Calu3 (cell line): Measurements from ENCODE around the gene ZC2HC1C. TPM values are rescaled to one million over a fixed set of nuclear protein-coding genes. Genes with fewer than 3 reads are reported as not detected.

Experiments used
- BruUV-seq: library from RNA; stranded (reverse); fragments of 400-500 nt; replicated peaks from 2 replicates; lab custom pipeline; 2021; lab: Mats Ljungman, UMichigan
- CTCF ChIA-PET: fragments of 300-600 bp; sonication (Branson Sonifier 250); formaldehyde crosslinking; loops from one replicate; lab custom pipeline; 2022; ENCODE audit warnings: antibody characterized with exemption; lab: Charles Lee
- DNase-seq: peaks from one replicate; pipeline ENCODE4 v3.0.0; 2022
- H3K27ac Mint-ChIP-seq: one replicate; pipeline ENCODE4 v1.8.0; 2022; ENCODE audit warnings: mixed read lengths; ENCODE audit not compliant: unreplicated experiment
- H3K27me3 Mint-ChIP-seq: one replicate; pipeline ENCODE4 v1.8.0; 2022; ENCODE audit warnings: mixed read lengths; ENCODE audit not compliant: unreplicated experiment
- H3K36me3 Mint-ChIP-seq: one replicate; pipeline ENCODE4 v1.8.0; 2022; ENCODE audit warnings: mild to moderate bottlenecking, moderate library complexity, mixed read lengths; ENCODE audit not compliant: insufficient read depth, unreplicated experiment
- H3K4me1 Mint-ChIP-seq: one replicate; pipeline ENCODE4 v1.8.0; 2022; ENCODE audit warnings: mild to moderate bottlenecking, low read depth, mixed read lengths; ENCODE audit not compliant: unreplicated experiment
- H3K4me3 Mint-ChIP-seq: one replicate; pipeline ENCODE4 v1.8.0; 2022; ENCODE audit warnings: mild to moderate bottlenecking, low read depth, moderate library complexity, mixed read lengths; ENCODE audit not compliant: unreplicated experiment
- H3K9me3 Mint-ChIP-seq: one replicate; pipeline ENCODE4 v1.8.0; 2022; ENCODE audit warnings: low read depth, mixed read lengths; ENCODE audit not compliant: unreplicated experiment
- CTCF ChIP-seq: fragments of 200-600 bp; IDR thresholded peaks from one replicate; pipeline ENCODE4 v1.8.0; 2022; ENCODE audit warnings: antibody characterized with exemption; ENCODE audit not compliant: unreplicated experiment
- intact Hi-C: fragments of 100-400 bp; cut with micrococcal nuclease; formaldehyde crosslinking; loops from one replicate; pipeline ENCODE4 v1.10.0; 2022; ENCODE audit not compliant: unreplicated experiment
- total RNA-seq: library from RNA; stranded (reverse); gene quantifications from 2 replicates; pipeline ENCODE4 v1.2.3, GENCODE V29; 2022

Gene ZC2HC1C
- total RNA-seq, 1 experiment from 2014 or later: 5.1 TPM

DNA sequence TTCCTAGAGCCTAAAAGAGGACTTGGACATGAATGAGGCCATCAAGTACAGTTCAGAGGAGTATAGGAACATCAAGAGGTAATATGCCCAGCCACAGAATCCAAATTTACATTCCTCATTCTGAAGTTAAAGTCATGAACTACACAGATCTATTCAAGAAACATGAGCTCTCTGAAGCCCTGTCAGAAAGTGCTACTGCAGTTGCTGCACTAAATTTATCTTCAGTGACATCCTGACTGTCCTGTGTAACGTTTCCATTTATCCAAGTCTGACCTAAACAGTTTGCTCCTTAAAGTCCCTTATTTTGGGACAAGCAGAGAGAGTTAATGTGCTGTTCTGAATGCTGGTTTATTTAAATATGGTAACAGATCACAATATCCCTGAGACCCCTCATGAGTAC is 29.2 kb downstream of the ZC2HC1C start:
- intact Hi-C loops: no loop called here
- Mint-ChIP-seq H3K4me1 (no peaks in the 10 kb centered on the region), H3K36me3 (peaks cover 21% of the 10 kb centered on the region), H3K27ac (no peak overlapping the region), H3K27me3 (no peaks in the 10 kb centered on the region), H3K9me3 (no peaks in the 10 kb centered on the region), H3K4me3 (no peak overlapping the region)
- no TSS peak for BruUV-seq
- CTCF ChIA-PET: no interaction called here
- TF ChIP-seq CTCF: no peak
- no peak for DNase-seq

DNA sequence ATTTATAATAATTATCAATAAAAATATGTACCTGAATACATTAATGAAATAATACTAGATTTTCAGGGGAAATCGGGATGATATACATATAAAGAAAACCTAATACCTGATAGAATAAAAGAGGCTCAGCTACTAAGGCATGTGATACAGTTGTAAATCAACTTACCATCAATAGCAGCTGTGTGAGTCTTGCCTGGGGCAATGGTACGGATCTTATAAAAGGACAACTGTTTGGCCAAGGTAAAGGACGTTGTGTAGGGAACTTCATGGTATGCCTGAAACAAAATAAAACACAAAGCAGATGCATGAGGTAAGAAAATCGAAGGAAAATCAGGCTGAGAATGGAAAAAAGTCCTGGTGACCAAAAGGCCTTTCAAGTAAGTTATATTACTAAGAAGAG is 32.0 kb downstream of the ZC2HC1C start:
- CTCF ChIA-PET: no interaction called here
- H3K4me1 Mint-ChIP-seq: no peaks in the 10 kb centered on the region

GRCh38 chr14:75107186-75107585 is 37.7 kb downstream of the ZC2HC1C start:
- H3K36me3 Mint-ChIP-seq: peaks cover 9% of the 10 kb centered on the region
- DNase-seq: no peak
- BruUV-seq: no TSS peak
- no peak for TF ChIP-seq CTCF
- no peak overlapping the region for H3K27ac Mint-ChIP-seq
- no peaks in the 10 kb centered on the region for H3K9me3 Mint-ChIP-seq
- no peak overlapping the region for H3K4me3 Mint-ChIP-seq
- H3K4me1 Mint-ChIP-seq: no peaks in the 10 kb centered on the region
- CTCF ChIA-PET: interaction anchor here (0.7 kb wide), 1 partner anchor 726 kb away, joined by 4 read pairs; no protein-coding TSS in a partner anchor
- intact Hi-C loops: no loop called here
- no peaks in the 10 kb centered on the region for H3K27me3 Mint-ChIP-seq

More for the DNA sequence above, 32.0 kb downstream of the ZC2HC1C start:
- Mint-ChIP-seq H3K36me3 (peaks cover 21% of the 10 kb centered on the region), H3K4me3 (no peak overlapping the region), H3K9me3 (no peaks in the 10 kb centered on the region), H3K27ac (no peak overlapping the region), H3K27me3 (no peaks in the 10 kb centered on the region)
- intact Hi-C loops: no loop called here
- TF ChIP-seq CTCF: no peak
- DNase-seq: no peak
- BruUV-seq: no TSS peak

- CTCF ChIA-PET: no interaction called here
- no peaks in the 10 kb centered on the region for H3K27me3 Mint-ChIP-seq
- no peaks in the 10 kb centered on the region for H3K36me3 Mint-ChIP-seq
- H3K27ac Mint-ChIP-seq: no peak overlapping the region
- BruUV-seq: no TSS peak
- intact Hi-C loops: no loop called here
- no peak overlapping the region for H3K4me3 Mint-ChIP-seq
- TF ChIP-seq CTCF: no peak
- H3K4me1 Mint-ChIP-seq: no peaks in the 10 kb centered on the region
- DNase-seq: no peak
- H3K9me3 Mint-ChIP-seq: no peaks in the 10 kb centered on the region
Measured at GRCh38 chr14:75109877-75110276, 40.4 kb downstream of the ZC2HC1C start.
